GM12892 (cell line): ENCODE data around the gene SEC14L3.

Experiments
- POLR2A ChIP-seq: IDR thresholded peaks from 2 replicates; pipeline ENCODE4 v1.6.1; 2011; ENCODE audit warnings: low read depth, low read length, control low read depth
- POLR2AphosphoS5 ChIP-seq: IDR thresholded peaks from 2 replicates; pipeline ENCODE4 v1.6.1; 2011; ENCODE audit warnings: low read depth, low read length, control low read depth
- TAF1 ChIP-seq: IDR thresholded peaks from 2 replicates; pipeline ENCODE4 v1.6.1; 2011; ENCODE audit warnings: low read depth, mild to moderate bottlenecking, control low read depth, low read length, borderline replicate concordance

- TF ChIP-seq POLR2A (no peak), POLR2AphosphoS5 (no peak), TAF1 (no peak)
Measured at GRCh38 chr22:30421695-30422480, 49.9 kb downstream of the SEC14L3 start.
